GM12892 (cell line): Measurements from ENCODE around the gene GRN.
"Not testable (repeated sequence)": the region's sequence is repeated elsewhere in the genome, so short reads cannot be mapped to it uniquely, and the experiment has no call there.

ENCODE experiments used
- POLR2A ChIP-seq: IDR thresholded peaks from 2 replicates; pipeline ENCODE4 v1.6.1; 2011; ENCODE audit warnings: low read depth, low read length, control low read depth
- POLR2AphosphoS5 ChIP-seq: IDR thresholded peaks from 2 replicates; pipeline ENCODE4 v1.6.1; 2011; ENCODE audit warnings: low read depth, low read length, control low read depth
- TAF1 ChIP-seq: IDR thresholded peaks from 2 replicates; pipeline ENCODE4 v1.6.1; 2011; ENCODE audit warnings: low read depth, mild to moderate bottlenecking, control low read depth, low read length, borderline replicate concordance

- not testable (repeated sequence) for TF ChIP-seq POLR2A, TAF1, POLR2AphosphoS5
Measured at GRCh38 chr17:44369414-44370023, 24.4 kb downstream of the GRN start.
